HAP-1 (cell line): ENCODE data around the gene SPRED2.

Experiments used
- DNase-seq, 2 experiments: peaks; one replicate each; pipeline ENCODE4 v3.0.0-alpha.2; 2016 to 2020; ENCODE audit warnings: low spot score in 2 of 2
- H3K27me3 ChIP-seq: fragments of 250-450 bp; sonication (Bioruptor Pico); 2 replicates; pipeline ENCODE4 v1.5.1; 2020; ENCODE audit warnings: low read depth, mild to moderate bottlenecking, moderate library complexity
- H3K36me3 ChIP-seq: fragments of 250-450 bp; sonication (Bioruptor Pico); replicated peaks from 2 replicates; pipeline ENCODE4 v1.5.1; 2020; ENCODE audit warnings: mild to moderate bottlenecking
- H3K4me1 ChIP-seq: fragments of 250-450 bp; sonication (Bioruptor Pico); 2 replicates; pipeline ENCODE4 v1.5.1; 2020; ENCODE audit warnings: mild to moderate bottlenecking
- H3K4me3 ChIP-seq: fragments of 250-450 bp; sonication (Bioruptor Pico); 2 replicates; pipeline ENCODE4 v1.5.1; 2020; ENCODE audit warnings: mild to moderate bottlenecking, moderate library complexity
- H3K9me3 ChIP-seq: fragments of 250-450 bp; sonication (Bioruptor Pico); 2 replicates; pipeline ENCODE4 v1.5.1; 2020; ENCODE audit warnings: mild to moderate bottlenecking, moderate library complexity
- in situ Hi-C: fragments of 300-500 bp; cut with MboI; formaldehyde crosslinking; loops from 3 replicates; pipeline ENCODE4 v1.14.3; 2020; ENCODE audit warnings: low sequenced_read_pairs, inconsistent platforms, mixed read lengths

The SPRED2 gene

GRCh38 chr2:65435625-65436168 is 3.3 kb upstream of the SPRED2 start:
- peak overlapping the region; percentile 67 for H3K4me3 ChIP-seq
- in situ Hi-C loops, result no loop called here
- DNase-seq, result peak; percentile 70 to 89
- peaks cover 26% of the 10 kb centered on the region for H3K4me1 ChIP-seq
- H3K36me3 ChIP-seq, result no peaks in the 10 kb centered on the region
- no peaks in the 10 kb centered on the region for H3K9me3 ChIP-seq
- H3K27me3 ChIP-seq, result no peaks in the 10 kb centered on the region

- Histone ChIP-seq H3K9me3 (no peaks in the 10 kb centered on the region), H3K4me3 (no peak overlapping the region), H3K27me3 (no peaks in the 10 kb centered on the region), H3K36me3 (no peaks in the 10 kb centered on the region), H3K4me1 (peaks cover 26% of the 10 kb centered on the region)
- DNase-seq, result no peak
- in situ Hi-C loops, result no loop called here
Observed at GRCh38 chr2:65434592-65435241, 2.3 kb upstream of the SPRED2 start.

GRCh38 chr2:65431421-65432226 is 775 bp downstream of the SPRED2 start:
- in situ Hi-C loops, result no loop called here
- peak; percentile 50 to 67 for DNase-seq

GRCh38 chr2:65430603-65431420 is 1.6 kb downstream of the SPRED2 start:
- DNase-seq, result peak; percentile 82 to 83
- Histone ChIP-seq H3K4me1 (peaks cover 4% of the 10 kb centered on the region; the same call in 1 of the 2 replicates), H3K4me3 (peak overlapping the region; percentile 93), H3K9me3 (no peaks in the 10 kb centered on the region), H3K27me3 (no peaks in the 10 kb centered on the region), H3K36me3 (no peaks in the 10 kb centered on the region; the same call in 1 of the 2 replicates)
- in situ Hi-C loops, result no loop called here

More at GRCh38 chr2:65431421-65432226, 775 bp downstream of the SPRED2 start:
- Histone ChIP-seq H3K9me3 (no peaks in the 10 kb centered on the region), H3K4me3 (peak overlapping the region; percentile 93), H3K36me3 (no peaks in the 10 kb centered on the region; the same call in 1 of the 2 replicates), H3K4me1 (peaks cover 6% of the 10 kb centered on the region; the same call in 1 of the 2 replicates), H3K27me3 (no peaks in the 10 kb centered on the region)

GRCh38 chr2:65429786-65430602 is 2.4 kb downstream of the SPRED2 start:
- no peaks in the 10 kb centered on the region; the same call in 1 of the 2 replicates for H3K4me1 ChIP-seq
- H3K36me3 ChIP-seq, result no peaks in the 10 kb centered on the region; the same call in 1 of the 2 replicates
- H3K27me3 ChIP-seq, result no peaks in the 10 kb centered on the region
- no peak for DNase-seq
- in situ Hi-C loops, result no loop called here
- H3K9me3 ChIP-seq, result no peaks in the 10 kb centered on the region
- H3K4me3 ChIP-seq, result peak overlapping the region; percentile 93

- no peaks in the 10 kb centered on the region for H3K9me3 ChIP-seq
- H3K36me3 ChIP-seq, result no peaks in the 10 kb centered on the region; the same call in 1 of the 2 replicates
- no peak for DNase-seq
- no peaks in the 10 kb centered on the region; the same call in 1 of the 2 replicates for H3K4me1 ChIP-seq
- in situ Hi-C loops, result no loop called here
- H3K4me3 ChIP-seq, result no peak overlapping the region
- H3K27me3 ChIP-seq, result no peaks in the 10 kb centered on the region
Observed at GRCh38 chr2:65427532-65427931, 4.9 kb downstream of the SPRED2 start.

GRCh38 chr2:65425276-65425675 is 7.1 kb downstream of the SPRED2 start:
- no peaks in the 10 kb centered on the region for H3K27me3 ChIP-seq
- H3K36me3 ChIP-seq, result no peaks in the 10 kb centered on the region; the same call in 1 of the 2 replicates
- DNase-seq, result no peak
- peaks cover 11% of the 10 kb centered on the region for H3K4me1 ChIP-seq
- in situ Hi-C loops, result no loop called here
- H3K4me3 ChIP-seq, result no peak overlapping the region
- no peaks in the 10 kb centered on the region for H3K9me3 ChIP-seq

- H3K4me1 ChIP-seq, result peaks cover 11% of the 10 kb centered on the region
Observed at GRCh38 chr2:65424391-65424790, 8.0 kb downstream of the SPRED2 start.

GRCh38 chr2:65421432-65421748 is 11.0 kb downstream of the SPRED2 start:
- no peaks in the 10 kb centered on the region for H3K36me3 ChIP-seq
- DNase-seq, result no peak
- in situ Hi-C loops, result no loop called here
- H3K4me1 ChIP-seq, result peaks cover 11% of the 10 kb centered on the region
- no peaks in the 10 kb centered on the region for H3K27me3 ChIP-seq
- H3K4me3 ChIP-seq, result no peak overlapping the region
- H3K9me3 ChIP-seq, result no peaks in the 10 kb centered on the region

More at GRCh38 chr2:65424391-65424790, 8.0 kb downstream of the SPRED2 start:
- in situ Hi-C loops, result no loop called here
- no peak for DNase-seq
- Histone ChIP-seq H3K4me3 (no peak overlapping the region), H3K9me3 (no peaks in the 10 kb centered on the region), H3K27me3 (no peaks in the 10 kb centered on the region), H3K36me3 (no peaks in the 10 kb centered on the region; the same call in 1 of the 2 replicates)

GRCh38 chr2:65420712-65421431 is 11.5 kb downstream of the SPRED2 start:
- DNase-seq, result peak in 1 of 2 experiments; percentile 24
- Histone ChIP-seq H3K4me3 (no peak overlapping the region), H3K9me3 (no peaks in the 10 kb centered on the region), H3K36me3 (no peaks in the 10 kb centered on the region), H3K4me1 (peaks cover 11% of the 10 kb centered on the region), H3K27me3 (no peaks in the 10 kb centered on the region)
- in situ Hi-C loops, result no loop called here

- no peaks in the 10 kb centered on the region for H3K9me3 ChIP-seq
- H3K4me3 ChIP-seq, result no peak overlapping the region
- no peaks in the 10 kb centered on the region for H3K27me3 ChIP-seq
- no peak for DNase-seq
- in situ Hi-C loops, result no loop called here
- peaks cover 14% of the 10 kb centered on the region for H3K4me1 ChIP-seq
- H3K36me3 ChIP-seq, result no peaks in the 10 kb centered on the region
Observed at GRCh38 chr2:65417509-65418085, 14.8 kb downstream of the SPRED2 start.

GRCh38 chr2:65416945-65417344 is 15.5 kb downstream of the SPRED2 start:
- in situ Hi-C loops, result no loop called here
- no peak for DNase-seq

More at GRCh38 chr2:65416945-65417344, 15.5 kb downstream of the SPRED2 start:
- no peaks in the 10 kb centered on the region for H3K9me3 ChIP-seq
- no peaks in the 10 kb centered on the region for H3K27me3 ChIP-seq
- H3K36me3 ChIP-seq, result no peaks in the 10 kb centered on the region
- H3K4me1 ChIP-seq, result peaks cover 19% of the 10 kb centered on the region
- no peak overlapping the region for H3K4me3 ChIP-seq
